K562 (cell line): ENCODE results near the gene SPAG16. TPM values are rescaled to one million over a fixed set of nuclear protein-coding genes. Genes with fewer than 3 reads are reported as not detected.

Experiments
- ATAC-seq: fragments of 200-7000 bp; cut with Tn5 transposase; 3 replicates; pipeline ENCODE4 v1.9.1; 2020; ENCODE audit warnings: moderate library complexity
- BruUV-seq: library from RNA; stranded (reverse); fragments of 400-500 nt; replicated peaks from 2 replicates; lab custom pipeline; 2021; lab: Mats Ljungman, UMichigan
- CTCF ChIA-PET: fragments of 300-600 bp; formaldehyde crosslinking; extraction: SDS; loops from one replicate; lab custom pipeline; 2021; ENCODE audit warnings: low intra/inter-chr PET ratio; lab: Yijun Ruan, JAX
- POLR2A ChIA-PET: fragments of 300-600, 350-650 bp; sonication (Branson Sonifier 250); formaldehyde crosslinking; extraction: SDS; loops from one replicate; lab custom pipeline; 2021; ENCODE audit warnings: antibody characterized with exemption, inconsistent platforms; lab: Yijun Ruan, JAX
- DNase-seq, 4 experiments: peaks; one replicate each; pipeline versions ENCODE4 v3.0.0 to v3.0.0-alpha.2; 2011 to 2018; ENCODE audit warnings: low spot score in 3 of 4, mixed read lengths in 3 of 4; ENCODE audit errors: extremely low read depth in 1 of 4
- FAIRE-seq: peaks from 2 replicates; lab custom pipeline; 2011; peaks lifted over from hg19 to GRCh38; lab: Jason Lieb, UNC
- H2AFZ ChIP-seq: 2 replicates; pipeline ENCODE4 v1.6.0; 2011; ENCODE audit warnings: low read depth, low read length, control low read depth, inconsistent platforms
- H3K27ac ChIP-seq: fragments of 200-600 bp; 3 replicates; pipeline ENCODE4 v1.8.0; 2011; ENCODE audit warnings: low read depth, mild to moderate bottlenecking, control low read depth, inconsistent platforms, low read length, moderate library complexity, mixed read lengths; ENCODE audit errors: extremely low read depth
- H3K27me3 ChIP-seq, 2 experiments: fragments of 300-600 bp in 1 of 2; 2 replicates in 1 of 2; 3 replicates in 1 of 2; pipeline versions ENCODE4 v1.6.0 to v1.8.0; 2011; ENCODE audit warnings: inconsistent platforms in 2 of 2, low read length in 2 of 2, mild to moderate bottlenecking in 1 of 2, mixed read lengths in 1 of 2, moderate library complexity in 1 of 2; ENCODE audit not compliant: control insufficient read depth in 2 of 2, insufficient read depth in 2 of 2
- H3K36me3 ChIP-seq: fragments of 300-600 bp; 3 replicates; pipeline ENCODE4 v1.8.0; 2011; ENCODE audit warnings: mild to moderate bottlenecking, low read length, inconsistent platforms; ENCODE audit not compliant: control insufficient read depth, insufficient read depth
- H3K4me1 ChIP-seq, 2 experiments: fragments of 200-600 bp in 1 of 2; replicated peaks in 1 of 2; 2 replicates in 1 of 2; 3 replicates in 1 of 2; pipeline versions ENCODE4 v1.5.1 to v1.8.0; 2011; ENCODE audit warnings: inconsistent platforms in 2 of 2, low read length in 2 of 2, mild to moderate bottlenecking in 1 of 2, mixed read lengths in 1 of 2, moderate library complexity in 1 of 2; ENCODE audit not compliant: control insufficient read depth in 2 of 2, insufficient read depth in 2 of 2
- H3K4me2 ChIP-seq: 2 replicates; pipeline ENCODE4 v1.6.1; 2011; ENCODE audit warnings: low read length, control low read depth, inconsistent platforms, mixed read lengths; ENCODE audit not compliant: insufficient read depth
- H3K4me3 ChIP-seq: fragments of 200-600 bp; sonication (generic), shearing (Covaris generic); 2 replicates; pipeline ENCODE4 v1.5.1; 2016; ENCODE audit warnings: control low read depth, inconsistent platforms
- H3K79me2 ChIP-seq: fragments of 200-600 bp; 3 replicates; pipeline ENCODE4 v1.8.0; 2011; ENCODE audit warnings: low read length, inconsistent platforms; ENCODE audit not compliant: control insufficient read depth, insufficient read depth
- H3K9ac ChIP-seq, 2 experiments: 2 replicates each; pipeline versions ENCODE4 v1.6.0 to v1.6.1; 2011; ENCODE audit warnings: low read depth in 2 of 2, low read length in 2 of 2, control low read depth in 1 of 2, inconsistent platforms in 1 of 2, mild to moderate bottlenecking in 1 of 2, mixed read lengths in 1 of 2; ENCODE audit not compliant: insufficient read depth in 1 of 2
- H3K9me1 ChIP-seq: one replicate; pipeline ENCODE4 v1.6.0; 2011; ENCODE audit warnings: inconsistent platforms, mild to moderate bottlenecking, low read length, moderate library complexity; ENCODE audit not compliant: control insufficient read depth, insufficient read depth
- H3K9me3 ChIP-seq: replicated peaks from 2 replicates; pipeline ENCODE4 v1.5.1; 2011; ENCODE audit warnings: low read depth, low read length, inconsistent platforms; ENCODE audit not compliant: control insufficient read depth, insufficient read depth
- H4K20me1 ChIP-seq: replicated peaks from 2 replicates; pipeline ENCODE4 v1.6.1; 2011; ENCODE audit warnings: low read length, inconsistent platforms, mixed read lengths; ENCODE audit not compliant: control insufficient read depth, insufficient read depth
- JUNB ChIP-seq: fragments of 450-650 bp; formaldehyde crosslinking; conservative IDR thresholded peaks from 2 replicates; pipeline ENCODE4 v1.4.0; 2020; ENCODE audit warnings: mild to moderate bottlenecking
- MTA1 ChIP-seq: fragments of 450-650 bp; IDR thresholded peaks from 2 replicates; pipeline ENCODE4 v1.6.1; 2017; ENCODE audit warnings: borderline replicate concordance
- MTF1 ChIP-seq: fragments of 250-450 bp; sonication (Bioruptor Pico); IDR thresholded peaks from 2 replicates; pipeline ENCODE4 v1.9.0; 2021; ENCODE audit warnings: moderate library complexity, mild to moderate bottlenecking, inconsistent platforms, borderline replicate concordance
- WGBS: fragments of 100-300 bp; shearing (Covaris generic); methylation state at CpG from one replicate; pipeline ENCODE4 v1.1.6; 2016; ENCODE audit warnings: low coverage, mixed read lengths; ENCODE audit not compliant: insufficient coverage; ENCODE audit errors: missing lambda C conversion rate; 5-methylcytosine and 5-hydroxymethylcytosine counted together
- in situ Hi-C: fragments of 300-500 bp; cut with MboI; formaldehyde crosslinking; loops from 4 replicates; pipeline ENCODE4 v1.15.0; 2018; ENCODE audit warnings: inconsistent platforms, mixed read lengths
- intact Hi-C: fragments of 100-400 bp; cut with micrococcal nuclease; formaldehyde crosslinking; loops from 2 replicates; pipeline ENCODE4 v1.14.2; 2022
- polyA plus RNA-seq, 8 experiments: library from polyadenylated mRNA; depleted of rRNA in 4 of 8; stranded (reverse) in 5 of 8; unstranded in 3 of 8; fragments of >200 nt; fragmentation: Nextera tagmentation in 2 of 8; fragmentation: Illumina TruSeq in 1 of 8; extraction: Ambion mirVana in 2 of 8; extraction: Trizol in 1 of 8; gene quantifications; 2 replicates each; pipeline versions ENCODE4 v1.2.1 to v1.2.3, GENCODE V29; 2011 to 2014; ENCODE audit warnings: inconsistent platforms in 1 of 8, missing spikeins in 1 of 8
- total RNA-seq, 7 experiments: library from RNA; depleted of rRNA in 6 of 7; stranded (reverse); fragments of >200 nt in 6 of 7; fragmentation: Illumina TruSeq in 2 of 7; extraction: Trizol in 2 of 7; gene quantifications; 2 replicates each; pipeline versions ENCODE4 v1.2.1 to v1.2.3, GENCODE V29; 2011 to 2021; ENCODE audit warnings: low replicate concordance in 1 of 7
- TF ChIP-seq, protein P1 (sequence below): fragments of 450-650 bp; IDR thresholded peaks from one replicate; pipeline ENCODE4 v1.6.1; 2018; ENCODE audit warnings: mild to moderate bottlenecking, moderate library complexity; ENCODE audit not compliant: partially characterized antibody
- TF ChIP-seq, protein P2 (sequence below): sonication (generic); formaldehyde crosslinking; IDR thresholded peaks from 2 replicates; pipeline ENCODE4 v1.8.0; 2023; ENCODE audit warnings: mild to moderate bottlenecking, missing genetic modification reagents

SPAG16 gene
- total and polyA plus RNA-seq, 9 of the 15 experiments (the other 6 are each of a cell fraction or from before 2014, with no cell fraction given): 0.98 to 5.9 (median 3.5) TPM

- Histone ChIP-seq H3K9me3 (no peaks in the 10 kb centered on the region), H3K9me1 (no peaks in the 10 kb centered on the region), H3K79me2 (no peaks in the 10 kb centered on the region), H3K27ac (no peak overlapping the region), H2AFZ (no peak overlapping the region), H3K4me2 (no peak overlapping the region), H4K20me1 (no peaks in the 10 kb centered on the region), H3K27me3 (no peaks in the 10 kb centered on the region), H3K36me3 (no peaks in the 10 kb centered on the region), H3K4me1 (no peaks in the 10 kb centered on the region), H3K4me3 (no peak overlapping the region), H3K9ac (no peak overlapping the region)
- FAIRE-seq (no peak), ATAC-seq (no peak), DNase-seq (no peak)
- POLR2A ChIA-PET: no interaction called here
- CTCF ChIA-PET: no interaction called here
- 0% methylated on average over 1 of the region's 2 CpGs for WGBS
- in situ Hi-C loops (no loop called here), intact Hi-C loops (no loop called here)
- TF ChIP-seq MTF1 (CRISPR knock-in tag) (no peak), MTA1 (no peak), JUNB (no peak)
- TF ChIP-seq, protein P1, sequence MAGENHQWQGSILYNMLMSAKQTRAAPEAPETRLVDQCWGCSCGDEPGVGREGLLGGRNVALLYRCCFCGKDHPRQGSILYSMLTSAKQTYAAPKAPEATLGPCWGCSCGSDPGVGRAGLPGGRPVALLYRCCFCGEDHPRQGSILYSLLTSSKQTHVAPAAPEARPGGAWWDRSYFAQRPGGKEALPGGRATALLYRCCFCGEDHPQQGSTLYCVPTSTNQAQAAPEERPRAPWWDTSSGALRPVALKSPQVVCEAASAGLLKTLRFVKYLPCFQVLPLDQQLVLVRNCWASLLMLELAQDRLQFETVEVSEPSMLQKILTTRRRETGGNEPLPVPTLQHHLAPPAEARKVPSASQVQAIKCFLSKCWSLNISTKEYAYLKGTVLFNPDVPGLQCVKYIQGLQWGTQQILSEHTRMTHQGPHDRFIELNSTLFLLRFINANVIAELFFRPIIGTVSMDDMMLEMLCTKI: no peak
- TF ChIP-seq, protein P2, sequence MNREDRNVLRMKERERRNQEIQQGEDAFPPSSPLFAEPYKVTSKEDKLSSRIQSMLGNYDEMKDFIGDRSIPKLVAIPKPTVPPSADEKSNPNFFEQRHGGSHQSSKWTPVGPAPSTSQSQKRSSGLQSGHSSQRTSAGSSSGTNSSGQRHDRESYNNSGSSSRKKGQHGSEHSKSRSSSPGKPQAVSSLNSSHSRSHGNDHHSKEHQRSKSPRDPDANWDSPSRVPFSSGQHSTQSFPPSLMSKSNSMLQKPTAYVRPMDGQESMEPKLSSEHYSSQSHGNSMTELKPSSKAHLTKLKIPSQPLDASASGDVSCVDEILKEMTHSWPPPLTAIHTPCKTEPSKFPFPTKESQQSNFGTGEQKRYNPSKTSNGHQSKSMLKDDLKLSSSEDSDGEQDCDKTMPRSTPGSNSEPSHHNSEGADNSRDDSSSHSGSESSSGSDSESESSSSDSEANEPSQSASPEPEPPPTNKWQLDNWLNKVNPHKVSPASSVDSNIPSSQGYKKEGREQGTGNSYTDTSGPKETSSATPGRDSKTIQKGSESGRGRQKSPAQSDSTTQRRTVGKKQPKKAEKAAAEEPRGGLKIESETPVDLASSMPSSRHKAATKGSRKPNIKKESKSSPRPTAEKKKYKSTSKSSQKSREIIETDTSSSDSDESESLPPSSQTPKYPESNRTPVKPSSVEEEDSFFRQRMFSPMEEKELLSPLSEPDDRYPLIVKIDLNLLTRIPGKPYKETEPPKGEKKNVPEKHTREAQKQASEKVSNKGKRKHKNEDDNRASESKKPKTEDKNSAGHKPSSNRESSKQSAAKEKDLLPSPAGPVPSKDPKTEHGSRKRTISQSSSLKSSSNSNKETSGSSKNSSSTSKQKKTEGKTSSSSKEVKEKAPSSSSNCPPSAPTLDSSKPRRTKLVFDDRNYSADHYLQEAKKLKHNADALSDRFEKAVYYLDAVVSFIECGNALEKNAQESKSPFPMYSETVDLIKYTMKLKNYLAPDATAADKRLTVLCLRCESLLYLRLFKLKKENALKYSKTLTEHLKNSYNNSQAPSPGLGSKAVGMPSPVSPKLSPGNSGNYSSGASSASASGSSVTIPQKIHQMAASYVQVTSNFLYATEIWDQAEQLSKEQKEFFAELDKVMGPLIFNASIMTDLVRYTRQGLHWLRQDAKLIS (CRISPR knock-in tag): no peak
- no TSS peak for BruUV-seq
Observed at GRCh38 chr2:214185546-214185945, 901.3 kb downstream of the SPAG16 start.
